Thyroid gland (tissue), 4 donors: ENCODE results near the gene WDR90.

ENCODE experiments used
- CTCF ChIP-seq, 6 experiments: fragments of 200-600 bp in 3 of 6; fragments of 450-650 bp in 3 of 6; sonication (generic) in 3 of 6; IDR thresholded peaks; one replicate each; pipeline ENCODE4 v1.5.1; 2016 to 2019; ENCODE audit warnings: antibody characterized with exemption in 6 of 6, mild to moderate bottlenecking in 2 of 6, inconsistent platforms in 1 of 6, moderate library complexity in 1 of 6
- POLR2A ChIP-seq, 2 donors: fragments of 450-650 bp; IDR thresholded peaks; one replicate each; pipeline ENCODE4 v1.6.1; 2017; ENCODE audit warnings: antibody characterized with exemption in 2 of 2, mild to moderate bottlenecking in 2 of 2, moderate library complexity in 1 of 2

- TF ChIP-seq CTCF (IDR thresholded peaks at IDR 0.05) (no peak), POLR2A (IDR thresholded peaks at IDR 0.05) (no peak)
Measured at GRCh38 chr16:659618-660017, 10.5 kb downstream of the WDR90 start.
